ENCODE measurements around the gene PDE4B. TPM values are rescaled to one million over a fixed set of nuclear protein-coding genes. Genes with fewer than 3 reads are reported as not detected.
A peak's percentile ranks its signal among the peaks of the same experiment; 100 is the strongest.

Gene PDE4B
- total and polyA plus RNA-seq, 3 experiments from 2014 or later, result 29.7 to 34.5 (median 31.4) TPM

GRCh38 chr1:66290761-66291530 lies 498.3 kb downstream of the PDE4B start:
- Histone ChIP-seq H3K27ac (ENCODE audit: low read depth, low read length) (no peak overlapping the region), H3K27me3 (ENCODE audit: insufficient read depth, low read length, poor library complexity, severe bottlenecking) (no peaks in the 10 kb centered on the region), H3K9me3 (ENCODE audit: low read length) (no peaks in the 10 kb centered on the region), H3K4me1 (ENCODE audit: insufficient read depth, low read length) (peaks cover 6% of the 10 kb centered on the region), H3K4me3 (ENCODE audit: low read length) (no peak overlapping the region), H3K36me3 (ENCODE audit: insufficient read depth, low read length) (no peaks in the 10 kb centered on the region)
- DNase-seq, result no peak
- Mint-ChIP-seq H3K4me1 (peaks cover 23 to 48% (median 44%) of the 10 kb centered on the region in 3 donors), H3K4me3 (no peak overlapping the region), H3K27ac (peak overlapping the region in 1 of 8 donors; percentile 60), H3K9me3 (no peaks in the 10 kb centered on the region), H3K36me3 (peaks cover 0 to 3% (median 1%) of the 10 kb centered on the region in 3 donors), H3K27me3 (no peaks in the 10 kb centered on the region)
- CTCF ChIA-PET, result interaction anchor here (0.7 to 2.4 kb wide), 2 partner anchors 115 to 155 kb away, joined by 3 to 7 read pairs; no protein-coding TSS in a partner anchor
- POLR2A ChIA-PET, result no interaction called here

GRCh38 chr1:66291531-66291864 lies 498.8 kb downstream of the PDE4B start:
- Histone ChIP-seq H3K4me3 (ENCODE audit: low read length) (no peak overlapping the region), H3K4me1 (ENCODE audit: insufficient read depth, low read length) (peaks cover under 1% of the 10 kb centered on the region), H3K27me3 (ENCODE audit: insufficient read depth, low read length, poor library complexity, severe bottlenecking) (no peaks in the 10 kb centered on the region), H3K27ac (ENCODE audit: low read depth, low read length) (no peak overlapping the region), H3K9me3 (ENCODE audit: low read length) (no peaks in the 10 kb centered on the region), H3K36me3 (ENCODE audit: insufficient read depth, low read length) (no peaks in the 10 kb centered on the region)
- H3K27me3 Mint-ChIP-seq, result no peaks in the 10 kb centered on the region
- ChIA-PET CTCF (interaction anchor here (2.4 kb wide), 1 partner anchor 155 kb away, joined by 7 read pairs; no protein-coding TSS in a partner anchor), POLR2A (no interaction called here)
- no peaks in the 10 kb centered on the region for H3K9me3 Mint-ChIP-seq
- DNase-seq, result no peak
- peaks cover 0 to 3% (median 1%) of the 10 kb centered on the region in 3 donors for H3K36me3 Mint-ChIP-seq
- peaks cover 19 to 42% (median 38%) of the 10 kb centered on the region in 3 donors for H3K4me1 Mint-ChIP-seq
- no peak overlapping the region for H3K4me3 Mint-ChIP-seq
- peak overlapping the region in 1 of 8 donors; percentile 35 for H3K27ac Mint-ChIP-seq

GRCh38 chr1:66292305-66292704 lies 499.6 kb downstream of the PDE4B start:
- no peaks in the 10 kb centered on the region for H3K9me3 ChIP-seq (ENCODE audit: low read length)
- H3K27me3 ChIP-seq (ENCODE audit: insufficient read depth, low read length, poor library complexity, severe bottlenecking), result no peaks in the 10 kb centered on the region
- no peak for DNase-seq
- POLR2A ChIA-PET, result no interaction called here
- CTCF ChIA-PET, result interaction anchor here (1.3 to 2.4 kb wide), 2 partner anchors 49 to 154 kb away, joined by 3 to 7 read pairs; no protein-coding TSS in a partner anchor
- H3K36me3 ChIP-seq (ENCODE audit: insufficient read depth, low read length), result no peaks in the 10 kb centered on the region
- no peaks in the 10 kb centered on the region for H3K4me1 ChIP-seq (ENCODE audit: insufficient read depth, low read length)
- Mint-ChIP-seq H3K36me3 (peaks cover 0 to 3% (median 1%) of the 10 kb centered on the region in 3 donors), H3K27me3 (no peaks in the 10 kb centered on the region), H3K9me3 (no peaks in the 10 kb centered on the region), H3K4me1 (peaks cover 16 to 38% (median 33%) of the 10 kb centered on the region in 3 donors), H3K4me3 (no peak overlapping the region), H3K27ac (no peak overlapping the region)
- H3K27ac ChIP-seq (ENCODE audit: low read depth, low read length), result no peak overlapping the region
- H3K4me3 ChIP-seq (ENCODE audit: low read length), result no peak overlapping the region

GRCh38 chr1:66292944-66293343 lies 500.2 kb downstream of the PDE4B start:
- Mint-ChIP-seq H3K36me3 (peaks cover 0 to 2% (median under 1%) of the 10 kb centered on the region in 3 donors), H3K9me3 (no peaks in the 10 kb centered on the region), H3K4me1 (peaks cover 15 to 36% (median 32%) of the 10 kb centered on the region in 3 donors), H3K27ac (no peak overlapping the region), H3K4me3 (no peak overlapping the region), H3K27me3 (no peaks in the 10 kb centered on the region)
- Histone ChIP-seq H3K27me3 (ENCODE audit: insufficient read depth, low read length, poor library complexity, severe bottlenecking) (no peaks in the 10 kb centered on the region), H3K9me3 (ENCODE audit: low read length) (no peaks in the 10 kb centered on the region), H3K27ac (ENCODE audit: low read depth, low read length) (no peak overlapping the region), H3K4me1 (ENCODE audit: insufficient read depth, low read length) (no peaks in the 10 kb centered on the region), H3K4me3 (ENCODE audit: low read length) (no peak overlapping the region), H3K36me3 (ENCODE audit: insufficient read depth, low read length) (no peaks in the 10 kb centered on the region)
- ChIA-PET POLR2A (no interaction called here), CTCF (interaction anchor here (1.3 to 2.4 kb wide), 2 partner anchors 50 to 153 kb away, joined by 3 to 7 read pairs; no protein-coding TSS in a partner anchor)
- no peak for DNase-seq

GRCh38 chr1:66294707-66295370 lies 502.1 kb downstream of the PDE4B start:
- Histone ChIP-seq H3K27ac (ENCODE audit: low read depth, low read length) (no peak overlapping the region), H3K27me3 (ENCODE audit: insufficient read depth, low read length, poor library complexity, severe bottlenecking) (no peaks in the 10 kb centered on the region), H3K36me3 (ENCODE audit: insufficient read depth, low read length) (no peaks in the 10 kb centered on the region), H3K4me3 (ENCODE audit: low read length) (no peak overlapping the region), H3K4me1 (ENCODE audit: insufficient read depth, low read length) (no peaks in the 10 kb centered on the region), H3K9me3 (ENCODE audit: low read length) (no peaks in the 10 kb centered on the region)
- POLR2A ChIA-PET, result no interaction called here
- H3K27ac Mint-ChIP-seq, result no peak overlapping the region
- no peak overlapping the region for H3K4me3 Mint-ChIP-seq
- H3K9me3 Mint-ChIP-seq, result no peaks in the 10 kb centered on the region
- H3K4me1 Mint-ChIP-seq, result peaks cover 9 to 31% (median 29%) of the 10 kb centered on the region in 3 donors
- no peaks in the 10 kb centered on the region for H3K36me3 Mint-ChIP-seq
- no peak for DNase-seq
- CTCF ChIA-PET, result interaction anchor here (1.5 kb wide), 1 partner anchor 12 kb away, joined by 4 read pairs; no protein-coding TSS in a partner anchor
- no peaks in the 10 kb centered on the region for H3K27me3 Mint-ChIP-seq

- no peaks in the 10 kb centered on the region for H3K36me3 ChIP-seq (ENCODE audit: insufficient read depth, low read length)
- no peak overlapping the region for H3K27ac ChIP-seq (ENCODE audit: low read depth, low read length)
- H3K36me3 Mint-ChIP-seq, result no peaks in the 10 kb centered on the region
- ChIA-PET POLR2A (no interaction called here), CTCF (interaction anchor here (1.2 to 1.5 kb wide), 2 partner anchors 11 to 42 kb away, joined by 3 to 4 read pairs; no protein-coding TSS in a partner anchor)
- no peak overlapping the region for H3K4me3 ChIP-seq (ENCODE audit: low read length)
- H3K4me3 Mint-ChIP-seq, result no peak overlapping the region
- no peaks in the 10 kb centered on the region for H3K9me3 ChIP-seq (ENCODE audit: low read length)
- H3K4me1 ChIP-seq (ENCODE audit: insufficient read depth, low read length), result peaks cover 10% of the 10 kb centered on the region
- no peaks in the 10 kb centered on the region for H3K9me3 Mint-ChIP-seq
- no peaks in the 10 kb centered on the region for H3K27me3 ChIP-seq (ENCODE audit: insufficient read depth, low read length, poor library complexity, severe bottlenecking)
- peaks cover 9 to 32% (median 25%) of the 10 kb centered on the region in 3 donors for H3K4me1 Mint-ChIP-seq
- no peak overlapping the region for H3K27ac Mint-ChIP-seq
- no peak for DNase-seq
- H3K27me3 Mint-ChIP-seq, result no peaks in the 10 kb centered on the region
Measured at GRCh38 chr1:66295803-66296202, 503.1 kb downstream of the PDE4B start.

- Histone ChIP-seq H3K4me3 (ENCODE audit: low read length) (no peak overlapping the region), H3K4me1 (ENCODE audit: insufficient read depth, low read length) (peaks cover 15% of the 10 kb centered on the region), H3K27ac (ENCODE audit: low read depth, low read length) (no peak overlapping the region), H3K9me3 (ENCODE audit: low read length) (no peaks in the 10 kb centered on the region), H3K36me3 (ENCODE audit: insufficient read depth, low read length) (no peaks in the 10 kb centered on the region), H3K27me3 (ENCODE audit: insufficient read depth, low read length, poor library complexity, severe bottlenecking) (no peaks in the 10 kb centered on the region)
- Mint-ChIP-seq H3K9me3 (no peaks in the 10 kb centered on the region), H3K4me3 (no peak overlapping the region), H3K36me3 (no peaks in the 10 kb centered on the region), H3K27ac (no peak overlapping the region), H3K4me1 (peaks cover 10 to 32% (median 25%) of the 10 kb centered on the region in 3 donors), H3K27me3 (no peaks in the 10 kb centered on the region)
- CTCF ChIA-PET, result interaction anchor here (1.2 kb wide), 1 partner anchor 42 kb away, joined by 3 read pairs; no protein-coding TSS in a partner anchor
- POLR2A ChIA-PET, result no interaction called here
- no peak for DNase-seq
Measured at GRCh38 chr1:66296370-66296769, 503.7 kb downstream of the PDE4B start.

GRCh38 chr1:66296951-66297350 lies 504.3 kb downstream of the PDE4B start:
- no peak for DNase-seq
- Histone ChIP-seq H3K36me3 (ENCODE audit: insufficient read depth, low read length) (no peaks in the 10 kb centered on the region), H3K27me3 (ENCODE audit: insufficient read depth, low read length, poor library complexity, severe bottlenecking) (no peaks in the 10 kb centered on the region), H3K4me1 (ENCODE audit: insufficient read depth, low read length) (peaks cover 21% of the 10 kb centered on the region), H3K27ac (ENCODE audit: low read depth, low read length) (no peak overlapping the region), H3K9me3 (ENCODE audit: low read length) (no peaks in the 10 kb centered on the region), H3K4me3 (ENCODE audit: low read length) (no peak overlapping the region)
- peaks cover 16 to 33% (median 27%) of the 10 kb centered on the region in 3 donors for H3K4me1 Mint-ChIP-seq
- no peaks in the 10 kb centered on the region for H3K9me3 Mint-ChIP-seq
- ChIA-PET CTCF (no interaction called here), POLR2A (no interaction called here)
- no peak overlapping the region for H3K27ac Mint-ChIP-seq
- H3K4me3 Mint-ChIP-seq, result no peak overlapping the region
- no peaks in the 10 kb centered on the region for H3K36me3 Mint-ChIP-seq
- H3K27me3 Mint-ChIP-seq, result no peaks in the 10 kb centered on the region

Measured in CD8-positive, alpha-beta memory T cell (primary cell).